ENCODE results near the gene TSPAN16.
"Not testable (repeated sequence)": the region's sequence is repeated elsewhere in the genome, so short reads cannot be mapped to it uniquely, and the experiment has no call there.

TSPAN16 gene

DNA sequence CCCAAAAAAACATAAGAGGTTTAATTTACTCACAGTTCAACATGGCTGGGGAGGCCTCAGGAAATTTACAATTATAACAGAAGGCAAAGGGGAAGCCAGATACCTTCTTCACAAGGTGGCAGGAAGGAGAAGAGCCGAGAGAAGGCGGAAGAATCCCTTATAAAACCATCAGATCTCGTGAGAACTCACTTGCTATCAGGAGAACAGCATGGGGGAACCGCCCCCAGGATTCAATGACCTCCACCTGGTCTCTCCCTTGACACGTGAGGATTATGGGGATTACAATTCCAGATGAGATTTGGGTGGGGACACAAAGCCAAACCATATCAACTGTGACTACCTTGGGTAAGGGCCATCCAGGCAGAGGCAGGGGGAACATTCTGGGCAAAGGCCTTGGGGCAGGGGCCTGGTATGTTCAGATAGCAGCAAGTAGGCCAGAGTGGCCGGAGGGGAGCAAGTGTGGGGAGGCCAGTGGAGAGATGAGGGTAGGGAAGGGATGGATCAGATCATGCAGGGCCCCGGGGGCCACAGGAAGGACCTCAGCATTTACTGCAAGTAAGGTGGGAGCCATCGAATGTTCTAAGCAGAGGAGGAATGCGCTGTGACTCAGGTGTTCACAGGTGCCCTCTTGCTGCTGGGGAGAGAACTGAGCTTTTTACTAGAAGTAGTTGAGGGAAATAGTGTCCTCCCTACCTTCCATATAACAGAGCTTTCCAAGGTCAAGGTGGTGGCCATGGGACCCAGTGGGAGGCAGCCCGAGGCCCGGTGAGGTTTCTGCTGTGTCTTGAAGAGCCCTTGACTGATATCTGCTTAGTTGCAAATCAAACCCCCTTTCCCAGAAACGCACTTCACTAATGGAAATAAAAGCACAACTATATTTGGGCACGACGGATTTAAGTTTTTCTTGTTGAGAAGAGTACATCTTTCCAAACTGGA is 25.5 kb downstream of the TSPAN16 start:
- DNase-seq = no peak

DNA sequence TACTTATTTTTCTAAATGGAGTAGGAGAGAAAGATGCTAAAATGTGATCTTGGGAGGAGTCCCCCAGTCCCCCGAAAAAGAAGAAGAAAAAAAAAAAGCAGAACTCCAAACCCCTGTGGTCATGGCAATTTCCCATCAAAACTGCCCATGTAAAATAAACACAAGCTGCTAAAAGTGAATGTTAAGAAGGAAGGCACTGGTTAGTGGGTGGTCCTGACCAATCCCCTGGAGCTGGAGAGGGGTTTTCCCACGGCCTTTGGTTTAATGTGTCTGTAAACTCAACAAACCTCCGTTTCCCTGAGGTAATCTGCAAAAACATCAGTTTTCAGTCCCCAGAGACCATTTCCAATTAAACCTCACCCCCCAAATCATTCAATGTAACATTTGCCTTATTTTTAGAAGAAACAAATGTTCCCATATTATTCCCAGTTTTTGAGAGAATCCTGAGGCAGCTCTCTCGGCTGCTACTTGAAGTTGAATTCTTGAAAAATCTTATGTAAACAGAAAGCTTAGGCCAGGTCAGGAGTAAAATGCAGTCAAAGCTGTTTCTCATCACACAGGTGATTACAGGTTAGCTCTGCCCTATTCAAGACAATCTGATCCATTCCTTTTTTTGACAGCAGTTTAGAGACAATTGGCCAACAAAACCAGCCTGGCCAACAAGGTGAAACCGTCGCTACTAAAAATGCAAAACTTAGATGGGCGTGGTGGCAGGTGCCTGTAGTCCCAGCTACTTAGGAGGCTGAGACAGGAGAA is 26.5 kb downstream of the TSPAN16 start:
- no peak for DNase-seq

DNA sequence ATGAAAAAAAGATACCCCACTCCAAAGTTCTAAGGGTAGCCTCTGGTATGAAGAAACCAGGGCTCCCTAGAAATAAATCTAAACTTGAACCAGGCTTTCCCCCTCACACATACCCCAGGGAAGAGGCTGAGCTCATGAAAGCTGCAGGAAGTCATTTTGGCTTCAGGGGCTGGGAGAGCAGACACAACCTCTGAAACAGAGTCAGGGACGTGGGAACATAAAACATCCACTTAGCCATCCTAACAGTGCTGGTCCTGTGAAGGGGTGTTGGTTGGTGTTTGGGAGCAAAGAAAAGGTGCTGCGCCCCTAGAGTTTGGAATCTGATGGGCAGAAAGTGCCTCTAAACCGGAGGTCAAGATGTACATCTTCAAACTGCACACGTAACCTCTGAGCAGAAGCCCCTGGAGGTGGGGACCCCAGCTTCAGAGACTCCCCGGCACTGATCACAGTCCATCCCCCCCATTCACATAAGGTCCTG is 27.7 kb downstream of the TSPAN16 start:
- DNase-seq = no peak

DNA sequence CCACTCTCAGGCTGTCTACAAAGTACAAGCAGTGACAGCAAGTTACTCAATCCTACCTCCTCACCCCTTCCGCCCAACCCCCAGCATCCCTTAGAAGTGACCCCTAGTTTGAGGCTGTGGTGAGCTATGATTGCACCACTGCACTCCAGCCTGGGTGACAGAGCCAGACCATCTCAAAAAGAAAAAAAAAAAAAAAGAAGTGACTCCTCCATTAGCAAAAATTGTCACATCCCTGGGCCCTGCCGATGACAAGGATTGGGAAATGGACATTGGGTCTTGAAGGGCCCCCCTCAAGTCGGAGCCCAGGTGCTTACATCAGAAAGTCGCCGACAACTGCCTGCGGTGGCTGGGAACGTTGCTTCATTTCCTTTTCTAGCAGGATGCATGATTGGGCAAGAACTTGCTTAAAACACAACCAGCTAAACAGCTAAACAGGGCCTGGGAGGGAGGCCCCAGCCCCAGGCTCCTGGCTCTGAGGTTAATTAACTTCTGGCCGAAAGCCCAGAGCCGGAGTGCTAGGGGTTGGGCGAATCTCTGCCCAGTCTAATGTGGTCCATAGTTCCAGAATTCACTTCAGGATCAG is 28.2 kb downstream of the TSPAN16 start:
- DNase-seq = no peak

DNA sequence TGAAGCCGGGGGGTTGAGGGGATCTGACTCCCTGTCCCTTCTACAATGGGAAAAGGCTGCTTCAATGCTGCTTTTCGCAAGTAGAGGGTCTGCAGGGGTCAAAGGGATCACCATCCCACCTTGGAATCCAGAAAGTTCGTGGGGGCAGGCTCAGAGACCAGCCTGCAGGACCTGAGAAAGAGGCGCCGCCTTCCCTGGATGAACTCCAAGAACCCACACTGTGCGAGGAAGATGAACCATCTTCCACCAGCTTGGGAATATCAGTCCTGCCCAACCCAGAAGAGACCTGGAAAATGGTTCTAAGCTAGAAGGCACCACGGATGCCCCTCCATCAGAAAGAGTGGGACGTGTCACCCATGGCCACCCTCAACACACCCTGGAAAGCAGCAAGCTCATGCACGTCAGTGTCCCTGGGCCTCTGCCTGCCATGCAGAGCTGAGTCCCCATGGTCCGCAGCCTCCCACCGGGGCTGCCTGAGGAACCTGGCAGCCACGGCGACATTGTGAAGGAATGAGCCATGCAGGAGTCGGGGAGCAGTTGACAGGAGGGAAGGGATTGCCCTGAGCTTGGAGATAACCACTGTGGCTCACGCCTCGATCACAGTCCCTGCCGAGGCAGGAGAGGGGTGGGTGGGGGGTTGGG is 28.9 kb downstream of the TSPAN16 start:
- no peak for DNase-seq

DNA sequence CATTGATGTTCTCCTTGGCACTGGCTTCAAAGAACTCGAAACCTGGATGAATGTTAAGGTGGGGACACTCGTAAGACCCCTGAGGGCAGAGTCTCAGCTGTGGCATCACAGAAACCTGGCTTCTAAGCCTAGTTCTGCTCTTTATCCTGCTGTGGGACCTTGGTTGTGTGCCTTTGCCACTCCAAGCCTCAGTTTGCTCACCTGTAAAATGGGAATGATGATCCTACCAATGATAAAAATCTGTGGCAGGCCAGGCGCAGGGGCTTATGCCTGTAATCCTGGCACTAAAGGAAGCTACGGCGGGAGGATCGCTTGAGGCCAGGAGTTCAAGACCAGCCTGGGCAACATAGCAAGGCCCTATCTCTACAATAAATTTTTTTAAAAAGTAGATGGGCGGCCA is 29.6 kb downstream of the TSPAN16 start:
- DNase-seq = no peak

DNA sequence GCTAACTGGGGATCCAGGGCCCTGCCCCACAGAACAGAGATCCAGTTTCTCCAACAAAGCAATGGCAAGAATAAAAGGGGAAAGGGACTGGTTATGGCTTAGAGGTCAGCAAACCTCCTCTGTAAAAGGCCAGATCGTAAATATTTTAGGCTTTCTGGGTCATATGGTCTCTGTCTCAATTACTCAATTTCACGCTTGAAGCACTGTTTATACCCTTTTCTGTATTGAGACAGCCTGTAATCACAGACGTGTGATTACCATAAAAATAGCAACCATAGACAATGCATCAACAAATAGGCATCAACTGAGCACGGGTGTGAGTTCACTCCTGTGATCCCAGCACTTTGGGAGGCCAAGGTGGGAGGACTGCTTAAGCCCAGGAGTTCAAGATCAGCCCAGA is 34.2 kb downstream of the TSPAN16 start:
- no peak for DNase-seq

DNA sequence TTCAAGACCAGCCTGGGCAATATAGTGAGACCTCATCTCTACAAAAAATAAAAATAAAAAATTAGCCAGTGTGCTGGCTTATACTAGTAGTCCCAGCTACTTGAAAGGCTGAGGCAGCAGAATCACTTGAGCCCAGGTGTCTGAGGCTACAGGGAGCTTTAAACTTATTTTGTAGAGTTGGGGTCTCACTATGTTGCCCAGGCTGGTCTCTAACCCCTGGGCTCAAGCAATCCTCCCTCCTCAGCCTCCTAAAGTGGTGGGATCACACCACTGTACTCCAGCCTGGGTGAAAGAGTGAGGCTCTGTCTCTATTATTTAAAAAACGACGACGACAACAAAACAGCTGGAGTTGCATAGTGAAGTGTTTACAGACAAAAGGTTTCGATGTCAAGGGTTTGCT is 35.5 kb downstream of the TSPAN16 start:
- DNase-seq = no peak

DNA sequence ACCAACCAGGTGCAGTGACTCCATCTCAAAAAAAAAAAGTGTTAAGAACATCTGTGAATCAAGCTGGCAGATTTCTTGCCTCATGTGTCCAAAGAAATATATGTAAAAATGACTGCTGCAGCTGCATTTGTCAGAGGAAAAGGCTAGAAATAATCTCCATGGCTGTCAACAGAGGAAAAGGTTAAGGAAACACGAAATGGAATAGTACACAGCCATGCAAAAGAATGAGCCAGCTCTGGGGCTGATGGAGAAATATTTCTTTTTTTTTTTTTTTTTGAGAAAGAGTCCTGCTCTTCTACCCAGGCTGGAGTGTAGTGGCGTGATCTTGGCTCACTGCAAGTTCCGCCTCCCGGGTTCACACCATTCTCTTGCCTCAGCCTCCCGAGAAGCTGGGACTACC is 36.9 kb downstream of the TSPAN16 start:
- no peak for DNase-seq

DNA sequence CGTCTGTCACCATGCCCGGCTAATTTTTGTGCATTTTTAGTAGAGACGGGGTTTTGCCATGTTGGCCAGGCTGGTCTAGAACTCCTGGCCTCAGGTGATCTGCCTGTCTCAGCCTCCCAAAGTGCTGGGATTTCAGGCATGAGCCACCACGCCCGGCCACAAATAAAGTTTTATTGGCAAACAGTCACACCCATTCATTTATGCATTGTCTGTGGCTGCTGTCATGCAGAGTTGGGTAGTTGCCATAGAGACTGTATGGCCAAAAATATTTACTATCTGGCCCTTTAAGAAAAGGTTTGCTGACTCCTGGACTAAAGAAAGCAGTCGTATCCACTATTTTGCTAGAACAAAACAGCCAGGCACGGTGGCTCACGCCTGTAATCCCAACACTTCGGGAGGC is 37.9 kb downstream of the TSPAN16 start:
- DNase-seq = not testable (repeated sequence)

DNA sequence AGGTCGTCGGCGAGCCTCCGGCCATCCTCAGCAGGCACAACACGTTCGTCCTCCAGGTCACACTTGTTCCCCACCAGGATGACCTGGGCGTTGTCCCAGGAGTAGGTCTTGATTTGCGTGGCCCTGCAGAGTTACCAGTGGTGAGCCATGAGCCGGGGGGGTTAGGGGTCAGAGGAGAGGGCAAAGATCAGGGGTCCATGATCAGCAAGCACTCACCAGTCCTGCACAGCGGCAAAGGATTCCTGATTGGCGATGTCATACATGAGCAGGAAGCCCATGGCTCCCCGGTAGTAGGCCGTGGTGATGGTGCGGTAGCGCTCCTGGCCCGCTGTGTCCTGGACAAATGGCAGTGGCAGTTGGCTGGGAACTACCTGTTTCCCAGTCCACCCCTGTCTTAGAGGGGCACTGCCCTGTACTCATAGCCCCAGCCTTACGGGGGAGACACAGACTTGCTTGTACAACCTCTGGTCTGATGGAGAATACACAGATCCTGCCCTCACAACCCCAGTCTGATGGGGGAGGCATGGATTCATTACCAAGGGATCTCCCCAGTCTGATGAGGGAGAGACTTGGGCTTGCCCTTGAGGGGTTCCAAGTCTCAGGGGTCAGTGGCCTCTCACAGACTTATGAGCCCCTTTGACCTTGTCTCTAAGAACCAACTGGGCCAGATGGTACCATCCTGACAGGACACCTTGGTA is 39.6 kb downstream of the TSPAN16 start:
- DNase-seq = no peak

DNA sequence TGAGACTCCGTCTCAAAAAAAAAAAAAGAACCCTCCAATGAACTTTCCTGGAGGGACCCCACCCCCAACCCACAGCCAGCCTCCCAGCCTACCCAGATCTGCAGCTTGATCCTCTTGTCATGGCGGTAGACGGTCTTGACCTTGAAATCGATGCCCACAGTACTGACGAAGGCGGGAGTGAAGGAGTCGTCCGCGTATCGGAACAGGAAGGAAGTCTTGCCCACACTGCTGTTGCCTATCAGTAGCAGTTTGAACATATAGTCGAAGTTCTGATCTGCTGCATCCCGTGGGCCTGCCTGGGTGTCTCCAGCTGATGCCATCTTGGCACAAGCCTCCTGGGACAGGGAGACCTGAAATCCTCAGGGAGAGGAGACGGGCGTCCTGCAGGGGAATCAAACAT is 41.1 kb downstream of the TSPAN16 start:
- no peak for DNase-seq

DNA sequence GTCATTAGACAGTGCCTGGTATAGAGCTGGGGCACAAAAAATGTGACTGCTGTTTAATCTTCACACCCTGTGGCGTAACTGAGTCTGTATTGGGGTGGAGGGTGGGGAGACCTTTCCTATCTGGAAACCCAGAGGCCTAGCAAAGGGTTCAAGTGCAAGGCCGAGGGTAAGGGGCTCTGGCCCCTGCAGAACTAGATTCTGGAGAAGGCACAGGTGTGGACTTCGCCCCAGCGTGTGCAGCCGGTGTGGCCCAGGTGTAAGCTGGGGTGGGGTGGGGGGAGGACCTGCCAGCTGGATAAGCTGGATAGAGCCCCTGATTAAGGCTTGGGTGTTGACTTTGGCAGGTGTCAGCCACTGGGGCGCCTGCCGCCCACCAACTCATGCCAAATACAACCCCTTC is 42.2 kb downstream of the TSPAN16 start:
- no peak for DNase-seq

DNA sequence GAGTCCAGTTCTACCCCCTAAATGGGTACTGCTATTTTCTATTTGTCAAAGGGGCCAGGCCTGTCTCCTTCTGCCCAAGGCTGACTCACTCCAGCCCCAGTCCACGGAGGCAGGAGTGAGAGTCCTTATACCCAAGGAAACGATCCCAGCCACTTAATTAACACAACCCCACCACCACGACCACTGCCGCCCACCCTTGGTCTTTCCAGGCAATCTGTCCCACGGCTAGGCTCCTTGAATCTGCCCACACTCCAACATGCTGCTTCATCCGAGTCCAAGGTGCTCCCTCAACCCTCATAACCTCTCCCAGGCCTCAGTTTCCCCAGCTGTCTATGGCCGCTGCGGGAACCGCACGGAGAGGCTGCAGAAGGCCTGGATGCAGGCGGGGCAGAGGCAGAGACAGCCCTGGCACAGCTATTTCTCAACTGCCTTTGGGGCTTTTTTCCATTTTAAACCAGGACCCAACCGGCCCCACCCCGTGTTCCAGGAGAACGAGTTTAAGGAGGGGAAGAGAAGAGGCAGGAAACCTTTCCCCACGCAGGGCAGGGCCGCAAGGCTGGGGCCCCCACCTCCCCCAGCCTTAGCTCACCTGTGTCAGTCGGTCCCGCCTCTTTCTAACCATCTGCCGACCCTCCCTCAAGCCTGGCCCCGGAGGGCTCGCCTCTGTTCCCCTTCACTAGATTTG is 42.8 kb downstream of the TSPAN16 start:
- no peak for DNase-seq

DNA sequence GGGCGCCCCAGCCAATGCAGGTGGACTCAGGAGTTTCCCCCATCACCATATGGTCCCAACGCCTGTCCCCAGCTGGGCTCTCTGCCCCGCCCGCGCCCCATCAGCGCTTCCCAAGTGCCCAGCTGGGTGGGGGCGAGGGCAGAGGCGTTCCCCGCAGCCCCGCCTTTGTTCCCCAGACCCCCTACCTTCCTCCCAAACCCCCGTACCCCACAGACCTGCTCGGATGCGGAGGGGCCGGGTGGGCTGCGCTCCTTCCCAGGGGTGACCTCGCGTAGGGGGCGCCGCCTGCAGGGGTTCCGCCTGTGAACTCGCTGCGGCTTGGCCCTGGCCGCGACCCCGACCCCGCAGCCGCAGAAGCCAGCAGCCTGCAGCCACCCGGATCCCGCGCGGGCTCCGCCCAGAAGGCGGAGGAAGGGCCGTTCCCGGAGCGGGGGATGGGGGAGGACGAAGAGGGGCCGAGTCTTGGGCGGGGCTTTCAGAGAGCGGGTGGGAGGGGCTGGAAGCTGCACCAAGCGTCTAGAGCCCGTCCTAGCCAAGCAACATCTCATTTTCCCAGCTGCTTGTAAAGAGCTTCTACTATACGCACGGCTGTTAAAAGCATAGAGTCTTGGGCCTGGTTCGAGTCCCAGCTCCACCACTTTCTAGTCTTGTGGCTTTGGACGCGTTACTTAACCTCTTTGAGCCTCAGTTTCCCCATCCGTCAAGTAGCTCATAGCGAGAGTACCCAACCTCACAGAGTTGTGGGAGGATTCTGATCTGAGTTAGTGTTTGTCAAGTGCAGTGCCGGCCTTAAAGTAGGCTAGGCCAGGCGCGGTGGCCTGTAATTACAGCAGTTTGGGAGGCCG is 43.5 kb downstream of the TSPAN16 start, which contains the start of gene RAB3D:
TSS of gene RAB3D (minus strand) at position 404 of the 845 bp plus-strand sequence. CDS start 2,258 bp downstream, outside the sequence.
- DNase-seq = peak; percentile 93

DNA sequence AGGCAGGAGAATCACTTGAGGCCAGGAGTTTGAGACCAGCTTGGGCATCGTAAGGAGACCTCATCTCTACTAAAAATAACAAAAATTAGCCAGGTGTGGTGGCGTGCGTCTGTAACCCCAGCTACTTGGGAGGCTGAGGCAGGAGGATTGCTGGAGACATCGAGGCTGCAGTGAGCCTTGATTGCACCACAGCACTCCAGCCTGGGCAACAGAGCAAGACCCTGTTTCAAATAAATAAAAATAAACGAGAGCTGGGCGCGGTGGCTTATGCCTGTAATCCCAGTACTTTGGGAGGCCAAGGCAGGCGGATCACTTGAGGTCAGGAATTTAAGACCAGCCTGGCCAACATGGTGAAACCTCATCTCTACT is 44.1 kb downstream of the TSPAN16 start:
- not testable (repeated sequence) for DNase-seq

DNA sequence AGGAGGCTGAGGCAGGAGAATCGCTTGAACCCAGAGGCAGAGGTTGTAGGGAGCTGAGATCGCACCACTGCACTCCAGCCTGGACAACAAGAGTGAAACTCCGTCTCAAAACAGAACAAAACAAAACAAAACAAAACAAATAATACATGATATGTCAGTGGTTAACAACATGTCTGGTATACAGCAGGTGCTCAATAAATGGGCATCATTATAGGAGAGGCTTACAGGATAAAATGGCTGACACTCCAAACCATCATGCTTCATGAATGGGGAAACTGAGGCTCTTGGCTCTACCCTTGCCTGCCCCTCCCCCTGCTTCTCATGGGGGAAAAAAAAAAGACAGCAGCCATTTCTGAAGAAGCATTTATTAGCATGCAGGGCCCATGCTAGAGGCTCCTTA is 46.5 kb downstream of the TSPAN16 start:
- DNase-seq = no peak

DNA sequence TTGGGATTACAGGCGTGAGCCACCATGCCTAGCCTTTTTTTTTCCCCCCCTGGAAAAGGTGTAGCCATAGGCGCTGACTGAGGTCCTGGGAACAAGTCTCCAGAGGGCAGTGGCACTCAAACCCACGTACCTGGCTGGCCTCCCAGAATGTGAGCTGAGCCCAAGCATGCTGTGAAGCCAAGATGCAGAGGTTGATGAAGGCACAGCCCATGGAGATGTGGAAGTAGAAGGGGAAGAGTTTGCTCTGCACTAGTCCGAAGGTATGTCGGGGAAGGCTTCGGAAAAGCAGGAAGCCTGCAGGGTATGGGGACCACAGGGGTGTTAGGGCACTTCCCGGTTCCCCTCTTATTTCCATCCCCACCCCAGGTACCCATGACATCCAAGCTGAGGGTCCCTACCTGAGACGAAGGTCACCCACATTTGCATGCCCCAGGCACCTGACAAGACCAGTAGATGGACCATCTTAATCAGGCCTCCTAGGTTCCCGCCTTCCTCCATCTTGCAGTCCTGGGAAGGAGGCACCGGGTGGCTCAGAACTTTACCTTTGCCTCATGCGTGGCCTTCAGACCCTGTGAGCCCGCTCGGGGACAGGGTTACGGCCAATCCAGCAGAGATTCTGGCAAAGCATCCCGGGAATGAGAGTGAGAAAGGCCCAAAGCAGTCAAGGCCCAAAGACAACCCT is 49.3 kb downstream of the TSPAN16 start:
- DNase-seq = no peak

DNA sequence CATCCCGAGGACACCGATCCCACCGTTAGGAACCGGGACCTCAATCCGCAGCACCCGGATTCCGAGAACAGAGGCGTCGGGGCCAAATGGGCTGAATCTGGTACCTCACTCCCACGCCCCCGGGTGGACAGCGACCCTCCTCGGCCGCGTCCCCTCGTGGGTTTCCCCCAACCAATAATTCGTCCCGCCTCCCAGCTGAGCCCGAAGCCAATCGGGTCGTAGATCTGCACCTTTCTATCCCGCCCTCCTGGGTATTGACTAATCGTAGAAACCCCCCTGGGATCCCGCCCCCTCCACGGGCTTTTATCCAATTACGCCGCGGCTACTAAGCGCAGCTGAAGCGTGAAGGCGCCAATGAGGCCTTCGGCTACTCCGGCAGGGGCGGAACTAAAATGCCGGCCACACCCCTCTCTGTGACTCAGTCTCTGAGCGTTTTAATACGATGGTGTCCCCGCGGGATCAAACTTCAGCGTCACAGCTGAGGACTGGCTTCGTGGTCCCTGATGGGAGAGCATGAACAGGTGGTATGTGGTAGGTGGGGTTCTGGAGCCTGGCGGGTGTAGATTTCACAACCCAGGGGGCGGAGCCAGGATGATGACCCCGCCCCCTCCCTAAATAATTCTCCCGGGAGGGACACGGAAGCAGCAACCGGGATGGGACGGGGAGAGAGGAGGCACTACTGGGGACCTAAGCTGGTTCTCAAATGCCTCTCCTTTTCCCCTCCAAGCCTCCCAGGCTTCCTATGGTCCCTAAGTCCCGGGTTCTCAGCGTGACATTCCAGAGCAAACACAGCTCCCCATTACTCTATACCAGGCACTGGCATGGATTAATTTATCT is 50.4 kb downstream of the TSPAN16 start, which contains the start of the genes CCDC159 and TMEM205:
TSS of gene CCDC159 (plus strand) at position 416 of the 837 bp plus-strand sequence. CDS start at position 504, 88 bp downstream.
TSS of gene TMEM205 (minus strand) at position 165 of the 837 bp plus-strand sequence. CDS start 649 bp downstream, outside the sequence.
- peak; percentile 100 for DNase-seq
